ENCODE data around the gene RANBP3L.

RANBP3L gene

GRCh38 chr5:36261186-36261585 is 40.5 kb downstream of the RANBP3L start:
- Histone ChIP-seq H2BK120ac (ENCODE audit: low read depth, low read length) (no peak overlapping the region), H2BK15ac (replicated peaks; ENCODE audit: low read depth) (no peak overlapping the region), H2AK5ac (ENCODE audit: low read length) (no peak overlapping the region), H3K4me2 (ENCODE audit: low read length) (no peak overlapping the region), H3K4ac (ENCODE audit: low read depth, low read length) (no peak overlapping the region), H3K79me2 (ENCODE audit: control insufficient read depth, insufficient read depth, low read length) (no peaks in the 10 kb centered on the region), H3K56ac (ENCODE audit: low read length) (no peak overlapping the region), H3K27ac (ENCODE audit: low read depth, low read length) (no peak overlapping the region), H3K18ac (ENCODE audit: low read length) (no peak overlapping the region), H4K8ac (ENCODE audit: low read depth, low read length) (no peak overlapping the region), H2BK5ac (ENCODE audit: low read length) (no peak overlapping the region), H3K27me3 (ENCODE audit: insufficient read depth, low read length, poor library complexity) (no peaks in the 10 kb centered on the region), H4K5ac (ENCODE audit: low read length) (no peak overlapping the region), H3K36me3 (ENCODE audit: control insufficient read depth, insufficient read depth, low read length) (no peaks in the 10 kb centered on the region), H3K23ac (ENCODE audit: low read length) (no peak overlapping the region), H3K4me3 (ENCODE audit: low read length) (no peak overlapping the region), H3K79me1 (ENCODE audit: low read length) (no peaks in the 10 kb centered on the region), H3K9ac (ENCODE audit: low read length) (no peak overlapping the region), H3K4me1 (ENCODE audit: control insufficient read depth, low read depth, low read length) (no peaks in the 10 kb centered on the region)
- DNase-seq: no peak
- no CpG with 5 or more reads among the region's 6 CpGs for WGBS (ENCODE audit: extremely low coverage, insufficient coverage, low lambda C conversion rate)

- no peaks in the 10 kb centered on the region for H3K79me2 ChIP-seq (ENCODE audit: control insufficient read depth, insufficient read depth, low read length)
- WGBS (ENCODE audit: extremely low coverage, insufficient coverage, low lambda C conversion rate): no CpG with 5 or more reads among the region's 4 CpGs
- no peak overlapping the region for H3K4ac ChIP-seq (ENCODE audit: low read depth, low read length)
- no peak for DNase-seq
- H2BK15ac ChIP-seq (replicated peaks; ENCODE audit: low read depth): no peak overlapping the region
- no peak overlapping the region for H4K5ac ChIP-seq (ENCODE audit: low read length)
- no peak overlapping the region for H2BK120ac ChIP-seq (ENCODE audit: low read depth, low read length)
- no peak overlapping the region for H3K4me2 ChIP-seq (ENCODE audit: low read length)
- H3K23ac ChIP-seq (ENCODE audit: low read length): no peak overlapping the region
- H3K56ac ChIP-seq (ENCODE audit: low read length): no peak overlapping the region
- H2AK5ac ChIP-seq (ENCODE audit: low read length): no peak overlapping the region
- H3K27me3 ChIP-seq (ENCODE audit: insufficient read depth, low read length, poor library complexity): no peaks in the 10 kb centered on the region
- no peaks in the 10 kb centered on the region for H3K36me3 ChIP-seq (ENCODE audit: control insufficient read depth, insufficient read depth, low read length)
- H3K9ac ChIP-seq (ENCODE audit: low read length): no peak overlapping the region
- H2BK5ac ChIP-seq (ENCODE audit: low read length): no peak overlapping the region
- no peak overlapping the region for H3K4me3 ChIP-seq (ENCODE audit: low read length)
- no peak overlapping the region for H3K18ac ChIP-seq (ENCODE audit: low read length)
- no peak overlapping the region for H3K27ac ChIP-seq (ENCODE audit: low read depth, low read length)
- no peaks in the 10 kb centered on the region for H3K4me1 ChIP-seq (ENCODE audit: control insufficient read depth, low read depth, low read length)
- no peaks in the 10 kb centered on the region for H3K79me1 ChIP-seq (ENCODE audit: low read length)
- H4K8ac ChIP-seq (ENCODE audit: low read depth, low read length): no peak overlapping the region
Measured at GRCh38 chr5:36253575-36253974, 48.1 kb downstream of the RANBP3L start.

- Histone ChIP-seq H2AK5ac (ENCODE audit: low read length) (no peak overlapping the region), H3K79me2 (ENCODE audit: control insufficient read depth, insufficient read depth, low read length) (no peaks in the 10 kb centered on the region), H4K8ac (ENCODE audit: low read depth, low read length) (no peak overlapping the region), H3K27ac (ENCODE audit: low read depth, low read length) (no peak overlapping the region), H2BK5ac (ENCODE audit: low read length) (no peak overlapping the region), H3K4me2 (ENCODE audit: low read length) (no peak overlapping the region), H3K56ac (ENCODE audit: low read length) (no peak overlapping the region), H2BK15ac (replicated peaks; ENCODE audit: low read depth) (no peak overlapping the region), H2BK120ac (ENCODE audit: low read depth, low read length) (no peak overlapping the region), H3K79me1 (ENCODE audit: low read length) (no peaks in the 10 kb centered on the region), H4K5ac (ENCODE audit: low read length) (no peak overlapping the region), H3K4me1 (ENCODE audit: control insufficient read depth, low read depth, low read length) (no peaks in the 10 kb centered on the region), H3K18ac (ENCODE audit: low read length) (no peak overlapping the region), H3K9ac (ENCODE audit: low read length) (no peak overlapping the region), H3K4me3 (ENCODE audit: low read length) (no peak overlapping the region), H3K4ac (ENCODE audit: low read depth, low read length) (no peak overlapping the region), H3K27me3 (ENCODE audit: insufficient read depth, low read length, poor library complexity) (no peaks in the 10 kb centered on the region), H3K36me3 (ENCODE audit: control insufficient read depth, insufficient read depth, low read length) (no peaks in the 10 kb centered on the region), H3K23ac (ENCODE audit: low read length) (no peak overlapping the region)
- WGBS (ENCODE audit: extremely low coverage, insufficient coverage, low lambda C conversion rate): no CpG with 5 or more reads among the region's 3 CpGs
- DNase-seq: no peak
Measured at GRCh38 chr5:36252722-36253365, 48.9 kb downstream of the RANBP3L start.

- no peaks in the 10 kb centered on the region for H3K36me3 ChIP-seq (ENCODE audit: control insufficient read depth, insufficient read depth, low read length)
- no peak overlapping the region for H3K56ac ChIP-seq (ENCODE audit: low read length)
- no peak overlapping the region for H4K5ac ChIP-seq (ENCODE audit: low read length)
- no peaks in the 10 kb centered on the region for H3K79me2 ChIP-seq (ENCODE audit: control insufficient read depth, insufficient read depth, low read length)
- H3K4me1 ChIP-seq (ENCODE audit: control insufficient read depth, low read depth, low read length): no peaks in the 10 kb centered on the region
- no peak overlapping the region for H2BK5ac ChIP-seq (ENCODE audit: low read length)
- peak overlapping the region; percentile 61 for H3K23ac ChIP-seq (ENCODE audit: low read length)
- no peaks in the 10 kb centered on the region for H3K79me1 ChIP-seq (ENCODE audit: low read length)
- no peak overlapping the region for H2BK15ac ChIP-seq (replicated peaks; ENCODE audit: low read depth)
- no peak overlapping the region for H2BK120ac ChIP-seq (ENCODE audit: low read depth, low read length)
- no CpG with 5 or more reads among the region's 3 CpGs for WGBS (ENCODE audit: extremely low coverage, insufficient coverage, low lambda C conversion rate)
- DNase-seq: no peak
- H3K4me2 ChIP-seq (ENCODE audit: low read length): no peak overlapping the region
- no peak overlapping the region for H3K4ac ChIP-seq (ENCODE audit: low read depth, low read length)
- no peak overlapping the region for H3K18ac ChIP-seq (ENCODE audit: low read length)
- H2AK5ac ChIP-seq (ENCODE audit: low read length): no peak overlapping the region
- no peak overlapping the region for H3K27ac ChIP-seq (ENCODE audit: low read depth, low read length)
- H4K8ac ChIP-seq (ENCODE audit: low read depth, low read length): no peak overlapping the region
- no peaks in the 10 kb centered on the region for H3K27me3 ChIP-seq (ENCODE audit: insufficient read depth, low read length, poor library complexity)
- H3K4me3 ChIP-seq (ENCODE audit: low read length): no peak overlapping the region
- H3K9ac ChIP-seq (ENCODE audit: low read length): no peak overlapping the region
Measured at GRCh38 chr5:36251218-36251617, 50.5 kb downstream of the RANBP3L start.

- H3K4me1 ChIP-seq (ENCODE audit: control insufficient read depth, low read depth, low read length): no peaks in the 10 kb centered on the region
- no peak overlapping the region for H3K4me2 ChIP-seq (ENCODE audit: low read length)
- H3K4ac ChIP-seq (ENCODE audit: low read depth, low read length): no peak overlapping the region
- no peak overlapping the region for H3K9ac ChIP-seq (ENCODE audit: low read length)
- H4K5ac ChIP-seq (ENCODE audit: low read length): no peak overlapping the region
- no peaks in the 10 kb centered on the region for H3K27me3 ChIP-seq (ENCODE audit: insufficient read depth, low read length, poor library complexity)
- no peak overlapping the region for H3K18ac ChIP-seq (ENCODE audit: low read length)
- no peaks in the 10 kb centered on the region for H3K79me1 ChIP-seq (ENCODE audit: low read length)
- no peak overlapping the region for H3K4me3 ChIP-seq (ENCODE audit: low read length)
- no peaks in the 10 kb centered on the region for H3K36me3 ChIP-seq (ENCODE audit: control insufficient read depth, insufficient read depth, low read length)
- no CpG with 5 or more reads among the region's 4 CpGs for WGBS (ENCODE audit: extremely low coverage, insufficient coverage, low lambda C conversion rate)
- H2BK120ac ChIP-seq (ENCODE audit: low read depth, low read length): no peak overlapping the region
- no peak overlapping the region for H3K56ac ChIP-seq (ENCODE audit: low read length)
- no peak overlapping the region for H4K8ac ChIP-seq (ENCODE audit: low read depth, low read length)
- H3K79me2 ChIP-seq (ENCODE audit: control insufficient read depth, insufficient read depth, low read length): no peaks in the 10 kb centered on the region
- no peak overlapping the region for H2BK5ac ChIP-seq (ENCODE audit: low read length)
- no peak overlapping the region for H3K27ac ChIP-seq (ENCODE audit: low read depth, low read length)
- no peak overlapping the region for H2BK15ac ChIP-seq (replicated peaks; ENCODE audit: low read depth)
- no peak overlapping the region for H3K23ac ChIP-seq (ENCODE audit: low read length)
- no peak for DNase-seq
- no peak overlapping the region for H2AK5ac ChIP-seq (ENCODE audit: low read length)
Measured at GRCh38 chr5:36250427-36250826, 51.3 kb downstream of the RANBP3L start.
